ENCODE results near the gene KCNIP3.

DNA sequence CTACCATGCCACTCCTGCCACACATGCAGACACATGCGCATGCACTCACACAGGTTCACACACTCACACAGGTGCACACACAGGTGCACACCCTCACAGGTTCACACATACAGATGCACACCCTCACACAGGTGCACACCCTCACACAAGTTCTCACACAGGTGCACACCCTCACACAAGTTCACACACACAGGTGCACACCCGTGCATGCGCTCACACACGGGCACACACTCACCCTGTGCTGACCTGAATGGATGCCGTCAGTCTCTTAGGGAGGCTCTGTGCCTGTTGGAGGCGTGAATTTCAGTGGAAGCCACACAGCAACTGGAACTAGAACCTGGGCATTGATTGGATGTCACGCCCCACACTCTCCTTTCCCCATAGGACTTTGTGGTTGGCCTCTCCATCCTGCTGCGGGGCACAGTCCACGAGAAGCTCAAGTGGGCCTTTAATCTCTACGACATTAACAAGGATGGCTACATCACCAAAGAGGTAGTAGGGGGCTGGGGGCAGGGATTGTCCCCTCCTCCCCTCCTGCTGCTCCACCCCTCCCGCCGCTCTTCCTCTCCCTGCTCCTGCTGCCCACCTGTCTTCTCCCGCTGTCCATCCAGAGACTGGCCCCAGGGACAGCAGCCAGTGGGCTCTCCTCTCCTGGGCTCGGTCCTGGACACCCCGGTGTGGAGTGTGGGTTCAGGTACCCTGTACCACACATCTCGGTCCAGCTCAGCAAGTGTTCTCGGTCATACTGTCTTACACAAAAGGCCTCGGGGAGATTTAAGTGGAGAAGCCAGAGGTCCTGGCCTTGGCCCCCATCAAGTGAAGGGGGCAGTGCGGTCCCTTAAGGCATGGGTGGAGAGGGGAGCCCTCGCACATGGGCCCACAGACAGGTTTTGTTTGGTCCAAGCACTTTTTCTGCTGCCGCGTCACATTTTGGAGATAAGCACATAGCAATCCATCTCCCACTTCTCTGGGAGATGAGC, 84.4 kb downstream of the KCNIP3 start:
- no peak for TF ChIP-seq CBX2 (IDR thresholded peaks at IDR 0.05; ENCODE audit: insufficient read depth, low read length, poor library complexity, severe bottlenecking)
- TF ChIP-seq, protein P1, sequence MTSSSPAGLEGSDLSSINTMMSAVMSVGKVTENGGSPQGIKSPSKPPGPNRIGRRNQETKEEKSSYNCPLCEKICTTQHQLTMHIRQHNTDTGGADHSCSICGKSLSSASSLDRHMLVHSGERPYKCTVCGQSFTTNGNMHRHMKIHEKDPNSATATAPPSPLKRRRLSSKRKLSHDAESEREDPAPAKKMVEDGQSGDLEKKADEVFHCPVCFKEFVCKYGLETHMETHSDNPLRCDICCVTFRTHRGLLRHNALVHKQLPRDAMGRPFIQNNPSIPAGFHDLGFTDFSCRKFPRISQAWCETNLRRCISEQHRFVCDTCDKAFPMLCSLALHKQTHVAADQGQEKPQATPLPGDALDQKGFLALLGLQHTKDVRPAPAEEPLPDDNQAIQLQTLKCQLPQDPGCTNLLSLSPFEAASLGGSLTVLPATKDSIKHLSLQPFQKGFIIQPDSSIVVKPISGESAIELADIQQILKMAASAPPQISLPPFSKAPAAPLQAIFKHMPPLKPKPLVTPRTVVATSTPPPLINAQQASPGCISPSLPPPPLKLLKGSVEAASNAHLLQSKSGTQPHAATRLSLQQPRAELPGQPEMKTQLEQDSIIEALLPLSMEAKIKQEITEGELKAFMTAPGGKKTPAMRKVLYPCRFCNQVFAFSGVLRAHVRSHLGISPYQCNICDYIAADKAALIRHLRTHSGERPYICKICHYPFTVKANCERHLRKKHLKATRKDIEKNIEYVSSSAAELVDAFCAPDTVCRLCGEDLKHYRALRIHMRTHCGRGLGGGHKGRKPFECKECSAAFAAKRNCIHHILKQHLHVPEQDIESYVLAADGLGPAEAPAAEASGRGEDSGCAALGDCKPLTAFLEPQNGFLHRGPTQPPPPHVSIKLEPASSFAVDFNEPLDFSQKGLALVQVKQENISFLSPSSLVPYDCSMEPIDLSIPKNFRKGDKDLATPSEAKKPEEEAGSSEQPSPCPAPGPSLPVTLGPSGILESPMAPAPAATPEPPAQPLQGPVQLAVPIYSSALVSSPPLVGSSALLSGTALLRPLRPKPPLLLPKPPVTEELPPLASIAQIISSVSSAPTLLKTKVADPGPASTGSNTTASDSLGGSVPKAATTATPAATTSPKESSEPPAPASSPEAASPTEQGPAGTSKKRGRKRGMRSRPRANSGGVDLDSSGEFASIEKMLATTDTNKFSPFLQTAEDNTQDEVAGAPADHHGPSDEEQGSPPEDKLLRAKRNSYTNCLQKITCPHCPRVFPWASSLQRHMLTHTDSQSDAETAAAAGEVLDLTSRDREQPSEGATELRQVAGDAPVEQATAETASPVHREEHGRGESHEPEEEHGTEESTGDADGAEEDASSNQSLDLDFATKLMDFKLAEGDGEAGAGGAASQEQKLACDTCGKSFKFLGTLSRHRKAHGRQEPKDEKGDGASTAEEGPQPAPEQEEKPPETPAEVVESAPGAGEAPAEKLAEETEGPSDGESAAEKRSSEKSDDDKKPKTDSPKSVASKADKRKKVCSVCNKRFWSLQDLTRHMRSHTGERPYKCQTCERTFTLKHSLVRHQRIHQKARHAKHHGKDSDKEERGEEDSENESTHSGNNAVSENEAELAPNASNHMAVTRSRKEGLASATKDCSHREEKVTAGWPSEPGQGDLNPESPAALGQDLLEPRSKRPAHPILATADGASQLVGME (CRISPR knock-in tag; IDR thresholded peaks at IDR 0.05) = no peak
- TF ChIP-seq RB1 (IDR thresholded peaks at IDR 0.05; ENCODE audit: low read depth) = no peak
- no peak for TF ChIP-seq GABPA (tag; conservative IDR thresholded peaks at IDR 0.05; ENCODE audit: low read depth)
- TF ChIP-seq CEBPB (tag; IDR thresholded peaks at IDR 0.05) = no peak
- no peak for TF ChIP-seq EP300 (IDR thresholded peaks at IDR 0.05; ENCODE audit: low read length)
- TF ChIP-seq, protein P2, sequence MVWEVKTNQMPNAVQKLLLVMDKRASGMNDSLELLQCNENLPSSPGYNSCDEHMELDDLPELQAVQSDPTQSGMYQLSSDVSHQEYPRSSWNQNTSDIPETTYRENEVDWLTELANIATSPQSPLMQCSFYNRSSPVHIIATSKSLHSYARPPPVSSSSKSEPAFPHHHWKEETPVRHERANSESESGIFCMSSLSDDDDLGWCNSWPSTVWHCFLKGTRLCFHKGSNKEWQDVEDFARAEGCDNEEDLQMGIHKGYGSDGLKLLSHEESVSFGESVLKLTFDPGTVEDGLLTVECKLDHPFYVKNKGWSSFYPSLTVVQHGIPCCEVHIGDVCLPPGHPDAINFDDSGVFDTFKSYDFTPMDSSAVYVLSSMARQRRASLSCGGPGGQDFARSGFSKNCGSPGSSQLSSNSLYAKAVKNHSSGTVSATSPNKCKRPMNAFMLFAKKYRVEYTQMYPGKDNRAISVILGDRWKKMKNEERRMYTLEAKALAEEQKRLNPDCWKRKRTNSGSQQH (CRISPR knock-in tag; IDR thresholded peaks at IDR 0.05) = no peak
- TF ChIP-seq, protein P3, sequence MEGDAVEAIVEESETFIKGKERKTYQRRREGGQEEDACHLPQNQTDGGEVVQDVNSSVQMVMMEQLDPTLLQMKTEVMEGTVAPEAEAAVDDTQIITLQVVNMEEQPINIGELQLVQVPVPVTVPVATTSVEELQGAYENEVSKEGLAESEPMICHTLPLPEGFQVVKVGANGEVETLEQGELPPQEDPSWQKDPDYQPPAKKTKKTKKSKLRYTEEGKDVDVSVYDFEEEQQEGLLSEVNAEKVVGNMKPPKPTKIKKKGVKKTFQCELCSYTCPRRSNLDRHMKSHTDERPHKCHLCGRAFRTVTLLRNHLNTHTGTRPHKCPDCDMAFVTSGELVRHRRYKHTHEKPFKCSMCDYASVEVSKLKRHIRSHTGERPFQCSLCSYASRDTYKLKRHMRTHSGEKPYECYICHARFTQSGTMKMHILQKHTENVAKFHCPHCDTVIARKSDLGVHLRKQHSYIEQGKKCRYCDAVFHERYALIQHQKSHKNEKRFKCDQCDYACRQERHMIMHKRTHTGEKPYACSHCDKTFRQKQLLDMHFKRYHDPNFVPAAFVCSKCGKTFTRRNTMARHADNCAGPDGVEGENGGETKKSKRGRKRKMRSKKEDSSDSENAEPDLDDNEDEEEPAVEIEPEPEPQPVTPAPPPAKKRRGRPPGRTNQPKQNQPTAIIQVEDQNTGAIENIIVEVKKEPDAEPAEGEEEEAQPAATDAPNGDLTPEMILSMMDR (IDR thresholded peaks at IDR 0.05 in 2 of 3, conservative IDR thresholded peaks at IDR 0.05 in 1 of 3; ENCODE audit: insufficient read depth in 2 of 3, low read depth in 1 of 3, low read length in 3 of 3) = no peak
- no peak for TF ChIP-seq KAT8 (IDR thresholded peaks at IDR 0.05; ENCODE audit: low read depth)
- TF ChIP-seq MYNN (IDR thresholded peaks at IDR 0.05) = no peak
- no peak for TF ChIP-seq MYNN (CRISPR knock-in tag; IDR thresholded peaks at IDR 0.05)
- TF ChIP-seq TAF1 (IDR thresholded peaks at IDR 0.05; ENCODE audit: control insufficient read depth, extremely low read depth, insufficient read depth, low read length, severe bottlenecking) = no peak
- TF ChIP-seq, protein P4, sequence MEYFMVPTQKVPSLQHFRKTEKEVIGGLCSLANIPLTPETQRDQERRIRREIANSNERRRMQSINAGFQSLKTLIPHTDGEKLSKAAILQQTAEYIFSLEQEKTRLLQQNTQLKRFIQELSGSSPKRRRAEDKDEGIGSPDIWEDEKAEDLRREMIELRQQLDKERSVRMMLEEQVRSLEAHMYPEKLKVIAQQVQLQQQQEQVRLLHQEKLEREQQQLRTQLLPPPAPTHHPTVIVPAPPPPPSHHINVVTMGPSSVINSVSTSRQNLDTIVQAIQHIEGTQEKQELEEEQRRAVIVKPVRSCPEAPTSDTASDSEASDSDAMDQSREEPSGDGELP (CRISPR knock-in tag; IDR thresholded peaks at IDR 0.05; ENCODE audit: borderline replicate concordance) = no peak

Measured in K562 (cell line).